HG02852 (cell line): ENCODE data around the gene NOTCH1.
A peak's percentile ranks its signal among the peaks of the same experiment; 100 is the strongest.

Experiments used
- ATAC-seq: cut with Tn5 transposase; IDR thresholded peaks from one replicate; pipeline ENCODE4 v1.9.1; 2021; ENCODE audit warnings: mild to moderate bottlenecking, moderate library complexity; ENCODE audit not compliant: unreplicated experiment

The NOTCH1 gene

DNA sequence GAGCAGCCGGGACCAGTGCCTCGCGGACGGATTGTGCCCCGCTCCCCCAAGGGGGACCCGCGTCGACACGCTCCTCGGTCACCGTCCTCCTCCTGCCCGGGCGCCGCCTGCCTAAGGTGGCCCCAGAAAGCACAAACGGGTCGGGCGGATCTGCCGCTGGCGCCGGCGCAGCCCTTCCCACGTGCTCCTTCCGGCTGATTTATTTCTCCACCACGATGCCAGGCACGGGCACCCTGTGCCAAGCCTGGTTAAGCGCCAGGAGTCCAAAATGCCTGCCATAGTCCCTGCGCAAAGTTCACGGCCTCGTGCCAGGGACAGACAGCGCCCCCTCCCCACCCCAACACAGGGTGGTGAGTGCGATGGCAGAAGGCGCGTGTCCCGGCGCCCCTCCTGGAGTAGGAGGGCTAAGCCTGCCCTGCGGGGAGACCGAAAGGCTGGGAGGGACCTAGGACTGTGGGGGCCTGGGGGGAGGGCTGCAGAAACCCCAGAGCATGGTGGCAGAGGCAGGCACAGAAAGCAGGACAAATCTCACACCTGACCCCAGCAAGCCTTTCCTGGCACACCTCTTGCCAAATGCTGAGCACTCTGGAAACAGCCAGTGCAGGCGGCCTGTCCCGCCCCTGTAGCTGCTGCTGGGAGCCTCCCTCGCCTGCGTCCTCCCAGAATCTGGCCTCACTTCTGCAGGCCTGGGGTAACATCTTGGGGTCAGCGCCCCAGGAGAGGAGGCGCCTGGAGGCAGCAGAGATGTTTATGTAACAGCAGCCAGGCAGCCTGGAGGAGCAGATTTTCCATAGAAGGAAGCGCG lies 1.1 kb upstream of the NOTCH1 start:
- no peak for ATAC-seq

DNA sequence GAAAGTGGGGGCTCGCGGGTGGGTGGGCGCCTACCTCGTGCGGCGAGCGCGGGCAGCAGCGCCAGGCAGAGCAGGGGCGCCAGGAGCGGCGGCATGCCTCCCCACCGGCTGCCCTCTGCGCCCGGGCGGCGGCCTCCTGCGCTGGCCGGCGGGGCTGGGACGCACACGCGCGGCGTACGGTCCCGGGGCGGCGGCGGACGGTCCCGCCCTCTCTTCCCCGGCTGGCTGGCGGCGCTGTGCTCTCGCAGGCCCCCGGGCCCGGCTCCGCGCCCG lies 220 bp downstream of the NOTCH1 start:
- no peak for ATAC-seq

DNA sequence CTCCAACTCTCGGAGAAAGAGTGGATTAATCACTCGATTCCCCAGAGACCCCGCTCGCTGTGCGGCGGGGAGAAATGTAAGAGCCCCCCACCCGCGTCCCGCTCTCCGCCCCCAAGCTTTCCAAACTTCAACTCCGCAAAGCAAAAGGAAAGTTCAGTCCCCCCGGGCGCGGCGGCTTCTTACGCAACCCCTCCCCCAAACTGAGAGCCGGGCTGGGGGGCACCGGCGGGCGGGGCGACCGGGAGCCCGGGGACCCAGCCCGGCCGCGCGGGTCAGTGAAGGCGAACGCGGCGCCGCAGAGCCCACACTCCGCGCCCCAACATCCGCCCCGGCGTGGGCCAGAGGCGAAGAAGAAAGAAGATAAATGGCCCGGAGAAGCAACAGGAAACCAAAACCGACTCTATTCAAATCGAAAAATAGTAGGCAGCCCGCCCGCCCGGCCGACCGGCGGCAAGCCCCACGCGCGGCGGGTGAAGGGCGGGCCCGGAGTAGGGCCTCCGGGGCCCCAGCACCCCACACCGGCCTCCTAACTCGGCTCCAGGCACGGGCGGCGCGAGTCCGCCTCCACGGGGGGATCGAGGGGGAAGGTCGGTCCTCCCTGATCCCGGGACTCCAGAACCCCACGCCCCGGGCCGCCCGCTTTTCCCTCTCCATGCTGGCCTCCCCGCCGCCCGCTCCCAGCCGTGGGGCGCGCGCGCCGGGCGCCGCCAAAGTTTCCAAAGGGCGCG lies 720 bp downstream of the NOTCH1 start:
- peak; percentile 19 for ATAC-seq

DNA sequence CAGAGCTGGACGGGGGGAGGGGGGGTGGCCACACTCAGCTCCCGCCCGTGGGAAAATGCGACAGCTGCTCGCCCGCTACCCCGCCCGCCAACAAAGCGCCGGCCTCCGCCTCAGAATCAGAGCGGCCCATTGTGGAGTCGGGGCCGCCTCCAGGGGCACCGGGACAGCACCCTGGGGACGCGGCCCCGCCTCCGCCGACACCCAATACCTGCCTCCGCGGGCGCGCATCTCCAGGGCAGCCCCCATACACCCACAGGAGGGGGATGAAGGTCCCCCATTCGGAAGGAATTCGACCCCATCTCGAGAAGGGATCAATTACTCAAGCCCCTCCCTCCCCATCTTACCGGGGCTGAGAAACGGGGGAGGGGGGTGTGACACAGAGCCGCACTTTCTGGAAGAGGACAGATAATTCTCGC lies 1.3 kb downstream of the NOTCH1 start:
- ATAC-seq = no peak

DNA sequence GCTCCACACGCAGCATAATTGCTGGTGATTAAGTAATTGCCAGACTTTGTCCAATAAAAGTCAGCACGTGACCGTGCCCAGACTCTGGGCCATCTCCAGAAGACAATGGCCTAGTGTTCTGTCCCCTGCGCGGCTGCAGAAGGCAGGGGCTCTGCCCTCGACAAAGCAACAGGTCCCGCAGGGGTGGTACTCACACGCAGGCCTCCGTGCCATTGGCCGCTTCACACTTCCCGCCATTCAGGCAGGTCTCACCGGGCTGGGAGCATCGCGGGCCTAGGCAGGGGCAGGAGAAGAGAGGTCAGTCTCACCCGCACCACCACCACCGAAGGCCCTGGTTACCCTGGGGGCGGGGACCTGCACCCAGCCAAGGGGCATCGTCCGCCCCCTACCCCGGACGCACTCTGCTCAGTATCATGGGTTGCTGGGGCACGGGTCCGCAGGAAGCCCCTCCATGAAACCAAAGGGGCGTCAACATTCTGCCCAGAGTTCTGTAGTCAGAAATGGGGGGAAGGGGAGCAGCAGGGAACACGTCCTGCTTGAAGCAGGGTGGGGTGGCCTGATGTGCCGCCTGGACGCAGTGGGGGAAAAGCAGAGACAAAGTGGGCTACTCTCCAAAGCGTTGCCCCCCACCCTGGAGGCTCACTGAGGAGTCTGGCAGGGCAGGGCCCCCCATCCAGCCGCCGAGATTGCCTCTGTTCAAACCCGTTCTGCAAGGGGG lies 1.9 kb downstream of the NOTCH1 start:
- ATAC-seq = no peak

DNA sequence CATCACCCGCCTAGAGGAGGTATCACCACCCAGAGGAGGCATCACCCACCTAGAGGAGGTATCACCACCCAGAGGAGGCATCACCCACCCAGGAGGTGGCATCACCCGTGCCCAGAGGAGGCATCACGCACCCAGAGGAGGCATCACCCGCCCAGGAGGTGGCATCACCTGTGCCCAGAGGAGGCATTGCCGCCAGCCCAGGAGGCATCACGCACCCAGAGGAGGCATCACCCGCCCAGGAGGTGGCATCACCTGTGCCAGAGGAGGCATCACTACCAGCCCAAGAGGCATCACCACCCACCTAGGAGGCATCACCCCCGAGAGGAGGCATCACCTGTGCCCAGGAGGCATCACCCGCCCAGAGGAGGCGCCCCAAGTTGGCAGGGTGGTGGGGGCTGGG lies 2.6 kb downstream of the NOTCH1 start:
- no peak for ATAC-seq

DNA sequence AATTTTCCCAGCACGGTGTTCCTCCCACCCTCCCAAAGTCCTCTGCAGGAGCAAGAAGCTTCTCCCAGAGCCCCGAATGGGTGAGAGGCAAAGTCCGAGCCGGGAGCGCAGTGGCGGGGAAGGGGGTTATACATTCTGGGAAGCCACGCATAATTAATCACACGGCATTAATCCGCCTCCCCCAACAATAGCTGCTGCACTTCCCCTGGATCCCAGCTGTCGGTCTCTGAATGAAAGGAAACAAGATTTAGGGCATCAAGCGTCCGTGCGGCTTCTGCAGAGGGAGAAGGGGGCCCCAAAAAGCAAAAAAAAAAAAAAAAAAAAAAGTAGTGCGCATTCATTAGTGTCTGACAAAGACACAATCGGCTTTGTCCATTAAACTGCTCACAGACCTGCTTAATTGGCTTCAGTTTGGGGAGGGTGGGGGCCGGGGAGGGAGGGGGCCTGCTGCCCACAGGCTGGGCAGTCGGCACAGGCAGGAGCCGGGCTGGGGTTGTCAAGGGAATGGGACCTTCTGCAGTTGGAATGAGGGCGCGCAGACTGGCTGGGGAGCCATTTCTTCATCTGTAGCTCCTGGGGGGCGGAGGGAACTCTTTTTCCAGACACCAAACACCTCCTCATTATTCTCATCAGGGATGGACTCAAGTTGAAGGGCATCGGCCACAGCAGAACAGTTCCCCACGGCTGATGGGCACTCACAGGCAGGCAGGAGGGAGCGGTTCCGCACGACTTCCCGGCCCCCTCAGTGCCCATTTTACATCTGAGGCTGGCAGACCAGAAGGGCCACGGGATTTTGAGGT lies 3.4 kb downstream of the NOTCH1 start:
- ATAC-seq = no peak

DNA sequence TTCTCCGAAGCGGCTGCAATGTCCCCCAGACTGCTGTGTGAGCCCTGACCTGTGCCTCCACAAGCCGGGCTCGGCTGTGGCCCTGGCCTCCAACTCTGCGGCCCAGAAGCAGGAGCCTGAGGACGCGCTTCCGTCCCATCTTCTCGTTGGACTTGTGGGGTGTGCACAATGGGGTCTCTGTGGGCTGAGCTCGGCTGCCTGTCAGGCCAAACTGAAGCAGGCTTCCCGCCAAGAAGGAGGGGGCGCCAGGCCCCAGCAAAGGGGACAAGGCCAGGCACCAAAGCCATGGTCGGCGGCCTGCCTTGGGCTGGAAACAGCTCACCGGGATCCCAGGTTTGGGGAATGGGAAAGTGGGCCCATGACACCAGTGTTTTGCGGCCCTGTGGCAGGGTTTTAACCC lies 4.1 kb downstream of the NOTCH1 start:
- ATAC-seq = no peak

DNA sequence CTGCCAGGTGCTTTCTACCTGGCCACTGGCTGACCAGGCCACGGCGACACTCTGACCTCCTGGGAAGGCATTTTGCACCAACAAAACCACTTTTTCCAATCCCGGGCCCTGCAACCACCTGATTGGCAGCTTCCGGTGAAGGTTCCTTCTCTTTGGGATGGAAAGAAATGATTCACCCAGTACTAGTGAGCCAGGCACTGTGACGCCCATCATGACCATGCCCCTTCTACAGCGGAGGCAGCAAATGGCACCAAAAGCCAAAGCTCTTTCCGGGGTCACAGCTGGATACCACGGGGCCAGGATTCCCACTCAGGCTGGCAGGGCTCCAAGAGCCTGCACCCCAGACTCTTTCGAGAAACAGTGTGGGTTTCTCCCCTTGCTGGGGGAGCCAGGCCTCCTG lies 4.7 kb downstream of the NOTCH1 start:
- no peak for ATAC-seq

DNA sequence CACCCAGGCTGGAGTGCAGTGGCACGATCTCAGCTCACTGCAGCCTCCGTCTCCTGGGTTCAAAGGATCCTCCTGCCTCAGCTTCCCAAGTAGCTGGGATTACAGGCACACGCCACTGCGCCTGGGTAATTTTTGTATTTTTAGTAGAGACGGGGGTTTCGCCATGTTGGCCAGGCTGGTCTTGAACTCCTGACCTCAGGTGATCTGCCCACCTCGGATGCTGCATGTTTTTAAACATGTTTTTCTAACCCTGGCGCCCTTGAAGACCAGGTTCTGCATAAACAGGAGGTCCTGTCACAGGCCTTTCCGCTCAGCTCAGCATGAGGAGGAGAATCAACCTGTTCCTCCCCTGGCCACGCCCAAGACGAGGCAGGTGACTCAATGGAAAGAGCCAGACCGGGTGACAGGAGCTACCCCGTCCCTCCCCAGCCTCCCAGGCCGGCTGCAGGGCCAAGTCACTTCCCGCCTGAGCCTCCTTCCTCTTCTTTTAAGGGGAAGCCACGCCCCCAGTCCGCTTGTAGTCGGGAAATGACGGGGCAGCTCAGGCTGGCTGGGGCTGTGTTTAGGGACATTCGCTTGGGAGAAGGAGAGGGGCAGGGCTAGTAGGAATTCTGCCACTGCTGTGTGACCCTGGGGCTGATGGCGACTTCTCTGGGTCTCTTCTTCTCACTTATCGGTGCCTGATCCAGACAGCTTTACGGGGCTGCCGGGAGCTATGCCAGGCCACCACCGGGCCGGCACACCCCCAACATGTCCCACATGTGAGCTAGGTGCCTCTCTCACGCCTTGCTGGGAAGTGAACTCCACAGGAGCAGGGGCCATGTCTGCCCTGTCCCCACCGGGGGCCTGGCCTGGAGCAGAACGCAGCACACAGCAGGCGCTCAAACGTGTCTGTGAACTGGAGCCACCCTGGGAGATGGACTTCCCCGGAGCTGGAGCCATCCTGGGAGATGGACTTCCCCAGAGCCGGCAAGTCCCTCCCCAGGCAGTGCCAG lies 6.1 kb downstream of the NOTCH1 start:
- ATAC-seq = no peak

DNA sequence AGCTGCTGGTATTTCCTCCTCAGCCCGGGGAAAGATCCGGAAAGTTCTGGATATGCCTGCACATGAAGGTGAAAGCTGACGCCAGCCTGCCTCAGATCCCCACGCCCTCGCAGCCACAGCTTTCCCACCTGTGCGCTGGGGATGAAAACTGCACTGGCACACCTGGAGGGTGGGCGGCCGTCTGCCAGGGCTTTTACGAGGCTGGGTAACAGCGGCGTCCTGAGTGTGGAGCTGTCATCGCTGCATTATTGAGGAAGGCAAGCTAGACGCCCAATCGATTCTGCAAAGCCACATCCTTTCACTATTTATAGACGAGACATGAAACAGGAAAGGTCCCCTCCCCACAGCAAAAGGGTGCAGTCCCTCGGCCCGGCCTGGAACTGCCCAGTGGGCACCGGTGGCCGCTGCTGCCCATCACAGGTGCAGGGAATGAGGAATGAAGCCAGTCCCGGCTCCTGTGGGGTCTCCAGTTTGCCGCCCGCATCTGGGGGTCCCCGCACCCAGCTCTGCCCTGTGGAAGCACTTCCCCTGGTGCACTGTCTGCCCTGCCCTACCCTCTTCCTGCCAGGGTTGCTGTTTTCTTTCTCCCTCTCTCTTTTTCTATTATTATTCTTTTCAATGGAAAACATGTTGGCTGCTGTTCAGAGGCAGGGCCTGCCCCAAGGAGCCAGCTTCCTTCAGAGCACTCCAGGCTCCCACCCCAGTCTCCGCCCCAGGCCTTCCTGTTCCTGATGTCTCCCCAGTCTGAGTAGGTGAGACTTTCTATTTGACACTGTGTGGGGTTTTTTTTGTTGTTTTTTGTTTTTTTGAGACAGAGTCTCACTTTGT lies 7.0 kb downstream of the NOTCH1 start:
- ATAC-seq = no peak

DNA sequence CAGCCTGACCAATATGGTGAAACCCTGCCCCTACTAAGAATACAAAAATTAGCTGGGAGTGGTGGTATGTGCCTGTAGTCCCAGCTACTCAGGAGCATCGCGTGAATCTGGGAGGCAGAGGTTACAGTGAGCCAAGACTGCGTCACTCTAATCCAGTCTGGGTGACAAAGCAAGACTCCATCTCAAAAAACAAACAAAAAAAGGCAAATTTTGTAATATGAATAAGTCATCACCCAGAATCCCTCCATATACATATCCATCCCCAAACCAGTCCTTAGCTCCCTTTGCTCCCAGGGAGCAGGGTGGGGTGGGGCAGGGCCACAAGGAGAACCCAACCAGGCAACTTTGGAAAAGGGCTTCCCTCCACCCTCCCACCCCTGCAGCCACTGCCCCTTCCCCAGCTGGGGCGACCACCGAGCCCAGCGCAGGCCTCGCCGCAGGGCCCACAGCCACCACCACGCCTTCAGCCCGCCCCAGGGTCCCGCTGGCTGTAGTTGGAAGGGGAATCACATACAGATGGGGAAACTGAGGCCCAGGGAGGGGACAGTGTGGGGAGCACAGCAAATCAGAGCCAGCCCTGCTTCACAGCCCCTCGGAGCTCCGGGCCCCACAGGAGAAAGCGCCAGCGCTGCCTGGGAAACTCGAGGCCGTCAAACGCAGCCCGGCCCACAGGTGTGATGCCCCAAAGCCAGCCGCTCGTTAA lies 7.8 kb downstream of the NOTCH1 start:
- no peak for ATAC-seq

DNA sequence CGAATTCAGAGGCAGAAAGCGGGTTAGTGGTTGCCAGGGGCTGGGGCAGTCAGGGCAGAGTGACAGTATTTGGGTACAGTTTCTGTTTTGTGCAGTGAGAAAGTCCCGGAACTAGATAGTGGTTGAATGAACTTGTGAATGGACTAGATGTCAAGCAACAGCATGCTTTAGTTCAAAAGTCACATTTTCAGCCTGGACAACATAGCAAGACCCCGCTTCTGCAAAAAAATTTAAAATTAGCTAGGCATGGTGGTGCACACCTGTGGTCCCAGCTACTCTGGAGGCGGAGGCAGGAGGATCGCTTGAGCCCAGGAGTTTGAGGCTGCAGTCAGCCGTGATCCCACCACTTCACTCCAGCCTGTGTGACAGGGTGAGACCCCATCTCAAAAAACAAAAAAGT lies 8.4 kb downstream of the NOTCH1 start:
- ATAC-seq = no peak

DNA sequence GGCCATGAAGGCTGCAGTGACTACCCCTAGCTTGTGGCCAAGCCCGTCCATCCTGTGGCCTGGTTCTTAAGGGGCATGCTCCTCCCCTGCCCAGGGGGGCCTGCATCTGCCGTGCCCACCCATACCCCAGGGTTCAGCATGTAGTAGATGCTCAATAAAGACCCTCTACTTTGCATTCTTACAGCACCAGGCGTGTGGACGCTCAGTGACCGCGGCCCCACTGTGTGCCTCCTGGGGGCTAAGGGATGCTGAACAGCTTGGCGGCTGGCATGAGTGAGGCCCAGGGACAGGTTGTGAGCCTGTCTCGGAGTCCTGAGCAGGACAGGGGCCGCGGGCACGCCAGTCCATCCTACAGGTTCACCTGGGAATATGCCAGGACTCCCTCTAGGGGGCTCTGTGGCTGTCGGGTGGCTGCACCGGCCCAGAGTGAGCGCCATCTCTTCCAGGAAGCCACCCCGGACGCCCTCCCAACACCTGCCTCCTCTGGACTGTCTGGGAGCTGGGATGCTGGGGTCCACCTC lies 9.1 kb downstream of the NOTCH1 start:
- no peak for ATAC-seq

DNA sequence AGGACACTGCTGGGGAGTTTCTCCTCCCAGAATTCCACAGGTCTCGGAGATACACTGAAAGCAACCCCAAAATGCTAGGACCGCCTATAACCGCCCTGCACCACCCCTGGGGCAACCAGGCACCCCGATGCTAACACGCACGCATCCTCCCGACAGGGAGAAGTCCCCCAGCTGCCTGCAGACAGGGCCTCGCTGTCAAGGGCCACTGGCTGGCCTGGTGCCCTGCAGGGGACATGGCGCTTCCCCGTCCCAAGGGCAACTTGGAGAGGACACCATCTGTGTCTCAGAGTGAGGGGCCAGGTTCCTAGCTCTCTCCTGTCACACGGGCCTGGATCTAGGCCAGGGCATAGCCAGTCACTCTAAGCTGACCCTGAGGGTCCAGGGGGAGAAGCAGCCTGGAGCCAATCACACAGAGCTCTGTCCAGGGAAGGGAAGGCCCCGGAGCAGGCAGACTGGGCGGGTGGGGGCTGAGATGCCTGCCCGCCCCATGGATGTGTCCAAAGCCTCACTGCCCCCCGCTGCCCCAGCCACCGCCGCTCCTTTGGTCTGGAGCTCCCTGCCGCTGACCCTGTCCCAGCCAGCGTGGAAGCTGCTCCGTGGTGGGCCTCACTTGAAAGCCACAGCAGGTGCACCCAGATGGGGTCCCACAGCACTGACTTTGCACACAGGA lies 9.7 kb downstream of the NOTCH1 start:
- no peak for ATAC-seq

DNA sequence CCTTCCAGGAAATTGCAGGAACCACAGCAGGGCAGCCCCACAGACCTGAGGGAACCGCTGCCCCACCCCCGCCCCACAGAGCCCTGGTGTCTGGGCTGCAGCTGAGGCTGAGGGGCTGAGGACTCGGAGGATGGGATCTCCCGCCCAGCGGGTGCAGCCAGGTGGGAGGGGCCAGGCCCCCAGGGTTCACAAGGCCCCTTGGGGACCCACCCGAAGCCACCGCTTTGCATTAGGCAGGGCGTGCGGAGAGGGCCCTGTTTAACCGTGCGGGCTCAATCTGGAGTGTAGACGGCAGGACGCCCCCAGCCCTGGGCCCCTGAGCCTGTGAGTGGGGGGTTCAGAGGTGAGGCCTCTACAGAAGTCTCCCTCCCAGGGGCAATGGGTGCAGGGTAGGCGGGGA lies 10.8 kb downstream of the NOTCH1 start:
- ATAC-seq = no peak

DNA sequence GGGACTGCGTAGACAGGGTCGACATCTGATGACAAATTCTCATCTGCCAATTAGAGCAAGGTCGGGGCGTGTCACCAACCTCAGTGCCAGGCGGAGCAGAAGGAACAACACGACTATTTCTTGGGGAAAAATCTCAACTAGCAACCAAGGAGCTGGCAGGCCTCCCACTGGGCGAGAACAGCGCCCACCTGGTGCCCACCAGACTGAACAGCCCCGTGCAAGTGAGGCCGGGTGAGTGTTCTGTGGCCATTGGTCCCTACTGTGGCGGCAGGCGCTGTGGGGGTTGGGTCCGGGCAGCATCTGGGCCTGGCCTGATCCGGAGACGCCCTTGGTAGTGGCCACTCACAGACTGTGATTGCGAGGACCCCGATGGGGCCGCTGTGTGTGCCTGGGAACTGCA lies 11.5 kb downstream of the NOTCH1 start:
- no peak for ATAC-seq

DNA sequence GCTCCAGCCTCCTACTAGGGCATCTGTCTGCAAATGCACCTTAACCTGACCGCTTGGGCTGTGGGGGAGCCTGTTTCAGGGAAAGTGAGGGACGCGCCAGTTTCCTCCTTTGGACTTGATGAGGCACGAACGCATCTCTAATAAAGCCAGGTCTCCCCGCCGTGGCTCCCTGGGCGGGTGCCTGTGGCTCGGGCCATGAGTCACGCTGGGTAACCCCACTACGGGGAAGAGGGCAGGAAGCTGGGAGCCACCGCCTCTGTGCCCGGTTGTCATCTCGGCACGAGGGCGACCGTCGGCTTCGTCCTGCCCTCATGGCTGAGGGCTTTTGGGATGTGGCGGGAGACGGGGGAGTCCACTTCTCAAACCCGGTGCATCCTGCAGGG lies 12.1 kb downstream of the NOTCH1 start:
- no peak for ATAC-seq
